ENCODE measurements around the gene PLIN3.
A peak's percentile ranks its signal among the peaks of the same experiment; 100 is the strongest.
"Not testable (repeated sequence)": the region's sequence is repeated elsewhere in the genome, so short reads cannot be mapped to it uniquely, and the experiment has no call there.

PLIN3 gene

DNA sequence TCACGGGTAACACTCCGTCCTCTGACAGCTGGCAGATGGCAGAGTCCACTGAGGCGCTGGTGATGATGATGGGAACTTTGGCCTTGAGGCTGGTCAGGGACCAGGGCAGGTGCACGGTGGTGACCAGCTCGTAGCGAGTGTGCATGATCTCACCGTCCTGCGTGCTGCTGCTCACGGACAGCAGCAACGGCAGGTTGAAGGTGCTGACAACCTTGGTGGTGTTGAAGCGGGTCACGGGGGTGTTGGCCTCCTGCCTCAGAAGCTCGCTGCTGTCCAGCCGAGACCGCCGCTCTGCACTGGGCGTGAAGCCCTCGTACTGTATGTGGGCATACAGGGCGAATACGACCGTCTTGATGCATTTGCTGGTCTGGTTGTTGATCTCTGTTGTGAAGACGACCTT, 23.6 kb upstream of the PLIN3 start:
- no peak for DNase-seq (ENCODE audit: low spot score)

GRCh38 chr19:4889034-4889815, 21.8 kb upstream of the PLIN3 start:
- no peak for DNase-seq (ENCODE audit: low spot score)

DNA sequence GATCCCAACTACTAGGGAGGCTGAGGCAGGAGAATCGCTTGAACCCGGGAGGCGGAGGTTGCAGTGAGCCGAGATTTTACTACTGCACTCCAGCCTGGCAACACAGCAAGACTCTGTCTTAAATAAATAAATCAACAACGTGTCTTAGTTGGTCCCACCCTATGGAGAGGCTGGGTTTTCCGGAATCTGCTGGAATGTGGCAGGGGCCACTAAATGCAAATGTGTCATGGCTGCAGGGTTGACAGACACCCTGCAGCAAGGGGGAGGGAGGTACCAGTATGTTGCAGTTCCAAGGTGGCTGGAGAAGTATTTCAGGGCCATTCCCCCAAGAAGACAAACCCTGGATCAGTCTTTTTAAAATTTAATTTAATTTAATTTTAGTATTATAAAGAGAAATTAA, 20.3 kb upstream of the PLIN3 start:
- DNase-seq (ENCODE audit: low spot score), result not testable (repeated sequence)

GRCh38 chr19:4884993-4885392, 17.5 kb upstream of the PLIN3 start:
- DNase-seq (ENCODE audit: low spot score), result not testable (repeated sequence)

GRCh38 chr19:4882874-4883273, 15.4 kb upstream of the PLIN3 start:
- DNase-seq (ENCODE audit: low spot score), result not testable (repeated sequence)

GRCh38 chr19:4879041-4879440, 11.6 kb upstream of the PLIN3 start:
- no peak for DNase-seq (ENCODE audit: low spot score)

DNA sequence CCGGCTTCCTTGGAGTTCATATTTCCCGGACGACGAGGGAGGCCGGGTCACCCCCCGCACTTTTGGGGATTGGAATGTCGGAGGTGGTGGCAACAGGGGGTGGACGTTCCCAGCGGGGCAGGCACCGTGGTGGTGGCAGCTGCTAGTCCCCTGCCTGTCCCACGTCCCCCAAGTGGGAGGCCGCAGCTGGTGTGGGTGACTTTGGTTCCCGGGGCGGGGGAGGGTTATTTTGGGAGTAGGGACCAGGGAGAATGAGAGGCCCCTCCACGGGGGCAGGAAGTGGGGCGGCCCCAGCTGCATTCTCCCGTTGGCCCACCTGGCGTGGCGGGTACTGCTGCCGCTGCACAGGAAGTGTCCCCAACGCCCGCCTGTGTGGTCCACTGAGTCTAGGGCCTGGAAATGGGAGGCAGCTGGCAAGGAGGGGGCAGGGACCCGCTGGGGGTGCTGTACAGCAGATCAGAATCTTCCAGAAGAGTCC, 11.1 kb upstream of the PLIN3 start:
- no peak for DNase-seq (ENCODE audit: low spot score)

DNA sequence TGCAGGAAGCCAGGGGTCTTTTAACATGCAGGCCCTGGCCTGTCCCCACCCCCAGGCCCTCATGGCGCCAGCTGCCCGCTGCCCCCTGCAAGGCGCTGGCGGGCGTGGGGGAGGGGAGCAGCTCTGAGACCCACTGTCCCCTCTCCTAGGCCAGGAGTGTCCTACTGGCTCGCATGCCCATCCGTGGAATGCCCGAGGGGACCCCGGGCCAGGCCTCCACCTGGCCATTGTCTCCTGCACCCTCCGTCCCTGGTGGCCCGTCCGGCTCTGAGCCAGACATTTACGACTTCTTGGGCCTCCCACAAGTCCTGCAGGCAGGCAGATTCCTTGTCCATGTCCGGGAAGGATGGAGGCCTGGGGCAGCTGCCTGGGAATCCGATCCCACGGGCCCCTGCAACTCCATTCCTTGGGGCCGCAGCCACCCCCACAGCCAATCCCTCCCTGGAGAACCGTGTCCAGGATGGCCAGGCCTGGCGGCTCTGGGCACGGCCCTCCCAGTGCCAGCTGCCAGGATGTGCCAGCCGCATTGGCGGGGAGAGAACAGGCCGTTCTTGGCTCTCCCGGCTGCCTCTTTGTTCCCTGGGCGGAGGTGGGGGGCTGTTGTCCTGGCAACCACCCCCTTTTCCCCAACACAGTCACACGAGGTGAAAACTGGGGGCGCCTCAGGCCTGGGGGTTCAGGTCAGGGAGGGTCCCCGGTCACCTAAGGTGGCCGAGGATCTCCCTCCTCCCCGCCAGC, 10.5 kb upstream of the PLIN3 start:
- DNase-seq (ENCODE audit: low spot score), result no peak

- DNase-seq (ENCODE audit: low spot score), result no peak
Observed at GRCh38 chr19:4873930-4874329, 6.5 kb upstream of the PLIN3 start.

- DNase-seq (ENCODE audit: low spot score), result no peak
Observed at GRCh38 chr19:4871711-4872110, 4.2 kb upstream of the PLIN3 start.

- no peak for DNase-seq (ENCODE audit: low spot score)
Observed at GRCh38 chr19:4870025-4870700, 2.7 kb upstream of the PLIN3 start.

- DNase-seq (ENCODE audit: low spot score), result no peak
Observed at GRCh38 chr19:4868286-4868834, 893 bp upstream of the PLIN3 start.

DNA sequence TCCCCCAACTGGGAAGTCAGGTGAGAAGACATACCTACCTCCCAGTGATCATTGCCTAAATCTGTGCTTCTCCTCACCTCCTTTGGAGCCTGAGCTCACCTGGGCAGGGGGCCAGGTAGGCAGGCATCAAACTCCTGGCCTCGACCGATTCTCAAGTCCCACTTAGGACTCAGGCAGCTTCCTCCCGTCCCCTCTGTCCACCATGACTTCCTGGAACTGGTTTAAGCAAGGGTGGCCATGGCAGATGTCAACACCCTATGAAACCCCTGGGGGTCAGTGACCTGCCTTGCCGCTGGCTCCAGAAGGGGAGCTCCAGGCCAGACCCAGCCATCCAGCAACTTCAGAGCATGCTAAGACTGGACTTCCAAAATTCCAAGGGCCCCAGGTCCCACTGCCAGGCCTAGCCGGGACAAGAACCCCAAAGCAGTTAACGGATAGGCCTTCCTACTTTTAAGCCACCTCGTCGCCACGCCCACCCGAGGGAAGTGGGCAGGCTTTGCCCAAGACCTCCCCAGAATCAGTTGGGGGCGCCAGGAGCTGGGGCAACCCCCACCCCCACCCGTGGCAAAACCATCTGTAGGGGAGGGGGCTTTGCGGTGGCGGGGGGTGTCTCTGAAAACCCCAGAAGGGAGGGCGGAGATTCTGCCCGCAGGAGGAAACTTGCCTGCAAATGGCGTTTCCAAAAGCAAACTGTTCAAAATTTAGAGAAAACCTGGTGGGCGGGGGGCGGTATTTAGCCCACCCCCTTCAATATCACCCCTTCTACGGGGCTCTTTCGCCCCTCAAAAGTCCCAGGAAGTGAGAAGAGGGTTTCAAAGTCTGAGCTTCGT, 657 bp downstream of the PLIN3 start:
- DNase-seq (ENCODE audit: low spot score), result peak; percentile 20

GRCh38 chr19:4861147-4861546, 6.3 kb downstream of the PLIN3 start:
- DNase-seq (ENCODE audit: low spot score), result no peak

DNA sequence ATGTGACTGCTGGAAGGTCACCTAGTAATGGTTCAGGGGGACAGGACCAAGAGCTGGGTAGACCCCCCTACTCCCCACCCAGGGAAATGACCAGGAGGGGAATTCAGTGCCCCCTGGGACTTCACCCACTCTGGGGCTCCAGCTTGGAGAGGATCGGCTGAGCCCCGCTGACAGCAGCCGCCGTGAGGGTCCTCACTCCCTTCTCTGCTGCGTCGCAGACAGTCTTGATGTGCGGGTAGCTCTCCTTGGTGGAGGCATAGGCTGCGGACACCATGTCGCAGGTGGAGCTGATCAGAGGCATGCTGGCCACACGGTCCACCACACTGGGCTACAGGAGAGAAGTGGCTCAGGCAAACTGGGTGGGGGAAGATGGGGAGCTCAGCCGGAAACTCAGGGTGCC, 7.8 kb downstream of the PLIN3 start:
- no peak for DNase-seq (ENCODE audit: low spot score)

DNA sequence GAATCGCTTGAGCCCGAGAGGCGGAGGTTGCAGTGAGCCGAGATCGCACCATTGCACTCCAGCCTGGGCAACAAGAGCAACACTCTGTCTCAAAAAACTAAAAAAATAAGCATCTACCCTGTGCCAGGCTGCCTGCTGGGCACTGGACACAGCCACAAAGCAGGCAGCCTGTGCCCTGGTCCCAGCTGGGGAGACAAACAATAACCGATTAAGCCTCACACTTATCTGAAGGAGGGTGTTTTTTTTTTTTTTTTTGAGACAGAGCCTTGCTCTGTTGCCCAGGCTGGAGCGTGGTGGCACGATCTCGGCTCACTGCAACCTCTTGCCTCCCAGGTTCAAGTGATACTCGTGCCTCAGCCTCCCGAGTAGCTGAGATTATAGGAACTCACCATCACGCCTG, 11.0 kb downstream of the PLIN3 start:
- DNase-seq (ENCODE audit: low spot score), result not testable (repeated sequence)

DNA sequence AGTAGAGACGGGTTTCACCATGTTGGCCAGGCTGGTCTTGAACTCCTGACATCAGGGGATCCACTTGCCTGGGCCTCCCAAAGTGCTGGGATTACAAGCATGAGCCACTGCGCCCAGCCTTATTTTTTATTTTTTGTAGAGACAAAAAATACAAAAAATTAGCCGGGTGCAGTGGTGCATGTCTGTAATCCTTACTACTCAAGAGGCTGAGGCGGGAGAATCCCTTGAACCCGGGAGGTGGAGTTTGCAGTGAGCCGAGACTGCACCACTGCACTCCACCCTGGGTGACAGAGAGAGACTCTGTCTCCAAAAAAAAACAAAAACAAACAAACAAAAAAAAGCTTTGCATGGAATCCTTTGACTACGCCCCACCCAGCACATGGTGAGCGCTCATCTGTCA, 14.0 kb downstream of the PLIN3 start:
- DNase-seq (ENCODE audit: low spot score), result not testable (repeated sequence)

DNA sequence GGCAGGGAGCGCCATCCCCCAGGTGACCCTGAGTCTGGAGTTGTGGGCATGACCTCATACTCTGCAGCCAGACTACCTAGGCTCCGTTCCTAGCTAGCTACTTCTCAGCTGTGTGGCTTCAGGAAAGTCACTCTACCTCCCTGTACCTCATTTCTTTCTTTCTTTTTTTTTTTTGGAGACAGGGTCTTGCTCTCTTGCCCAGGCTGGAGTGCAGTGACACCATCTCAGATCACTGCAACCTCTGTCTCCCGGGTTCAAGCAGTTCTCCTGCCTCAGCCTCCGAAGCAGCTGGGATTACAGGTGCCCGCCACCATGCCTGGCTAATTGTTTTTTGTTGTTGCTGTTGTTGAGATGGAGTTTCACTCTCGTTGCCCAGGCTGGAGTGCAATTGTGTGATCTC, 15.0 kb downstream of the PLIN3 start:
- no peak for DNase-seq (ENCODE audit: low spot score)

GRCh38 chr19:4851551-4852290, 15.7 kb downstream of the PLIN3 start:
- peak; percentile 73 for DNase-seq (ENCODE audit: low spot score)

GRCh38 chr19:4849019-4849418, 18.4 kb downstream of the PLIN3 start:
- DNase-seq (ENCODE audit: low spot score), result no peak
